Measurements from ENCODE around the gene PRR15L. TPM values are rescaled to one million over a fixed set of nuclear protein-coding genes. Genes with fewer than 3 reads are reported as not detected.
A peak's percentile ranks its signal among the peaks of the same experiment; 100 is the strongest.
"Not testable (repeated sequence)": the region's sequence is repeated elsewhere in the genome, so short reads cannot be mapped to it uniquely, and the experiment has no call there.

Gene PRR15L
- total RNA-seq, result not detected
- total RNA-seq, result 0 reads per million in 2 donors

- Mint-ChIP-seq H3K36me3 (ENCODE audit: low read depth) (no peaks in the 10 kb centered on the region), H3K27ac (no peak within 1 kb of the TSS)
- no peak for ATAC-seq
These were observed at the start of gene PRR15L for GRCh38 chr17:47957591-47958490. TSS of gene PRR15L (minus strand) at chr17:47957883. CDS start at chr17:47953234, 4,649 bp downstream.

DNA sequence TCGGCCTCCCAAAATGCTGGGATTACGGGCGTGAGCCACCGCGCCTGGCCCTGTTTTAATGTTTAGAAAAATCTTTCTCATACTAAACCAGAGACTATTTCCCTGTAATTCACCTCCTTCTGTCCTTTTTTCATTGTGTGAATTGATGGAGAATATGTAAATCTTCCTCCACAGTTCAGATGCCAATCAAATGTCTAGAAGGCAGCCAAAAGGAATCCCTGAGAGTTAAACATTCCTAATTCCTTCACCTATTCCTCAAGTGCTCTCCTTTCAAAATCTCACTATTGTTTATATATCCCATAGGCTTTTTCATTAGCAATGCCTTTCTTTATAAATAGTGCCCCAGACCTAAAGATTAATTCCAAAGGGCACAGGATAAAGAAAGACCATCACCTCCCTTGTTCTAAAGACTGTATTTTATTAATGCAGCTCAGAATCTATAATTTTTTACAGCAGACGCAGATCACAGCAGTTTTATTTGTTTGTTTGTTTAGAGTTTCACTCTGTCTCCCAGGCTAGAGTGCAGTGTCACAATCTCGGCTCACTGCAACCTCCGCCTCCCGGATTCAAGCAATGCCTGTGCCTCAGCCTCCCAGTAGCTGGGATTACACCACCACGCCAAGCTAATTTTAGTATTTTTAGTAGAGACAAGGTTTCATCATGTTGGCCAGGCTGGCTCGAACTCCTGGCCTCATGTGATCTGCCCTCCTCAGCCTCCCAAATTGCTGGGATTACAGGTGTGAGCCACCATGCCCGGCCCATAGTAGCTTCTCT lies 49.4 kb upstream of the PRR15L start:
- no peak for ATAC-seq
- peaks cover 8% of the 10 kb centered on the region for H3K36me3 Mint-ChIP-seq (ENCODE audit: low read depth)
- H3K9me3 ChIP-seq (ENCODE audit: control insufficient read depth, low read length, poor library complexity, severe bottlenecking), result no peaks in the 10 kb centered on the region
- DNase-seq, result no peak
- H3K27me3 Mint-ChIP-seq, result peaks cover 62% of the 10 kb centered on the region
- H3K4me1 Mint-ChIP-seq, result peaks cover 15% of the 10 kb centered on the region
- H3K4me3 Mint-ChIP-seq, result no peak overlapping the region
- no peak overlapping the region for H3K27ac Mint-ChIP-seq

More at GRCh38 chr17:47957591-47958490, at the start of gene PRR15L:
- no peak within 1 kb of the TSS for H3K4me3 Mint-ChIP-seq
- H3K9me3 ChIP-seq (ENCODE audit: control insufficient read depth, low read length, poor library complexity, severe bottlenecking), result no peaks in the 10 kb centered on the region
- no peaks in the 10 kb centered on the region for H3K27me3 Mint-ChIP-seq
- H3K4me1 Mint-ChIP-seq, result no peaks in the 10 kb centered on the region
- DNase-seq, result no peak

GRCh38 chr17:48004983-48005382 lies 47.3 kb upstream of the PRR15L start:
- Mint-ChIP-seq H3K27me3 (peaks cover 43% of the 10 kb centered on the region), H3K36me3 (ENCODE audit: low read depth) (peaks cover 6% of the 10 kb centered on the region), H3K4me3 (no peak overlapping the region), H3K4me1 (peaks cover 4% of the 10 kb centered on the region), H3K27ac (peak overlapping the region; percentile 27)
- no peak for DNase-seq
- H3K9me3 ChIP-seq (ENCODE audit: control insufficient read depth, low read length, poor library complexity, severe bottlenecking), result no peaks in the 10 kb centered on the region
- ATAC-seq, result no peak

DNA sequence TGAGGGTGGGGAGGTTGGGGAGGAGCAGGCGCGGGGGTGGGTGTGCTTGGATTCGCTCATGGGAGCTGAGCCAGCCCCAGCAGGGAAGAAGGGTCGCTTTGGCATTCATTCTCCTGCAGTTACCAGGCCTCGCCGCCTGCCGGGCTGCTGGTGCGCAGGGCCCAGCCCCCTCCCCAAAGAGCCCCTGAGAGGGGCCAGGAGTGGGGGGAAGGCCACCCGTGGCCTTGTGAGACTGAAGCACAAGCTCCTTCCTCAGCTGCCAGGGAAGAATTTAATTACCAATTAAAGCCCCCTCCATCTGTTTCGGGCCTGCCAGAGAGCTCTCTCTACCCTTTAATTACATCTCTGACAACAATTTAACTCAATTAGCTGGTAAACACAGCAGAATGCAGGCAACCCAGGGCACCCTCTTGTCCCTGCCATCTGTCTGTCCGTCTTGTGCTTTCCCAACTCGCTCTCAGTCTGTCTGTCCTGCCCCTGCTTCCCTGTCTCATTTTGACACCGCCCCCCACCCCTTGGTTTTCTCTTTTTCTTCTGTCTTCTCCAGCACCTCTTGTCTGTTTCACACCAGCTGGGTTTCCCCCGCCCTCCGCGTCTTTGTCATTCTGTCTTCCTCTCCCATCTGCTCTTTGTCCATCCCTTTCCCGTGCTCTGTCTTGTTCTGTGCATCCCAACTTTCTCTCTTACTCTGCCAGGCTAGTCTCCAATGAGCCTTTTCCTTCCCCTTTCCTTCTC lies 45.9 kb upstream of the PRR15L start:
- no peaks in the 10 kb centered on the region for H3K9me3 ChIP-seq (ENCODE audit: control insufficient read depth, low read length, poor library complexity, severe bottlenecking)
- ATAC-seq (no peak), DNase-seq (no peak)
- H3K4me1 Mint-ChIP-seq, result peaks cover 4% of the 10 kb centered on the region
- H3K27me3 Mint-ChIP-seq, result peaks cover 33% of the 10 kb centered on the region
- no peak overlapping the region for H3K27ac Mint-ChIP-seq
- H3K36me3 Mint-ChIP-seq (ENCODE audit: low read depth), result peaks cover 6% of the 10 kb centered on the region
- H3K4me3 Mint-ChIP-seq, result no peak overlapping the region

DNA sequence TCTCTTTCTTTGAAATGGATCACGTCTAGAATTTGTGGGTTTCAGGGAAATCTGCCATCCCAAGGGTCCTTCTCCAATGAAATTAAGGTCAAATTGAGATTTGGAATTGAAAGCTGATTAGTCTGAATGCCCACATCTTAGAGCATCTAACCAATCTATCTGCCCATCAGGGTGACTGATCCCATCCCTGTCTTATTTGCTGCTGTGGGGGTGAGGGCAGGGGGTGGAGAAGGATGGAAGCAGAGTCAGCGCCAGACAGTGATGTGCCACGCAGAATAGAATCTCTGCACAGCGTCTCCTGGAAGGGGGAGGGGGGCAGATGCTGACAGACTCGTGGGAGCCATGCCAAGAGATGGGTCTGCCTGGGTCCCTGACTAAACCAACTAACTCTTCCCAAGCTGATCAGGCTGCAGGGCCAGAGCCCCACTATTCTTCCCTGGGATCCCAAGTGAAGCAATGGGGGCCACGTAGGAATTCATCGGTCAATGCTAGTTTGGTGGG lies 45.3 kb upstream of the PRR15L start:
- peaks cover 27% of the 10 kb centered on the region for H3K27me3 Mint-ChIP-seq
- ATAC-seq (no peak), DNase-seq (no peak)
- no peak overlapping the region for H3K27ac Mint-ChIP-seq
- H3K36me3 Mint-ChIP-seq (ENCODE audit: low read depth), result peaks cover 4% of the 10 kb centered on the region
- H3K9me3 ChIP-seq (ENCODE audit: control insufficient read depth, low read length, poor library complexity, severe bottlenecking), result no peaks in the 10 kb centered on the region
- peaks cover 4% of the 10 kb centered on the region for H3K4me1 Mint-ChIP-seq
- H3K4me3 Mint-ChIP-seq, result no peak overlapping the region

DNA sequence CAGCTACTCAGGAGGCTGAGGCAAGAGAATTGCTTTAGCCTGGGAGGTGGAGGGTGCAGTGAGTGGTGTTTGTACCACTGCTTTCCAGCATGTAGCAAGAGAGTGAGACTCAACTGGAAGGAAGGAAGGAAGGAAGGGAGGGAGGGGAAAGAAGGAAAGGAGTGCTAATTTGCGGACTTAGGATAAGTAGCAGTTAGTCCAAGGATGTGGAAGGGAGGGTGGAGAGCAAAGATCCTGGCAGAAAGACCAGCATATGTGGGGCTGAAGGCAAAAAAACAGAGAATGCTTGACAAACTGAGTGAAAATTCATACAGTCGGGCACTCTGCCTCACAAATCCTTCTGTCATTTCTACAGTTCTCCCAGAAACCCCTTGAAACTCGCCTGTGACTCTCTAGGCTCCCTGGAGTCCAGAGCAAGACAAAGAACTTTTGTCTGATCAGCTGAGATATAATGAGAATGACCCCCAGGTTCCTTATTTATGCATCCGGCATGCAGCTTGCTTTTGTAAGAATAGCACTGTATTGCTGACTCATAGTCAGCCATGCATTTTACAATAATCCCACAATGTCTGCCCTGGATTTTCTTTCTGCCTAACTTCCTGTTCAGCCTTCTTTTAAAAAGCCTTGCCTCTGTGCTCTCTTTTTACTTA lies 44.7 kb upstream of the PRR15L start:
- DNase-seq (no peak), ATAC-seq (no peak)
- no peak overlapping the region for H3K27ac Mint-ChIP-seq
- no peaks in the 10 kb centered on the region for H3K9me3 ChIP-seq (ENCODE audit: control insufficient read depth, low read length, poor library complexity, severe bottlenecking)
- peaks cover 4% of the 10 kb centered on the region for H3K4me1 Mint-ChIP-seq
- no peak overlapping the region for H3K4me3 Mint-ChIP-seq
- peaks cover 21% of the 10 kb centered on the region for H3K27me3 Mint-ChIP-seq
- peaks cover 4% of the 10 kb centered on the region for H3K36me3 Mint-ChIP-seq (ENCODE audit: low read depth)

- not testable (repeated sequence) for H3K9me3 ChIP-seq (ENCODE audit: control insufficient read depth, low read length, poor library complexity, severe bottlenecking); ATAC-seq; H3K36me3 Mint-ChIP-seq (ENCODE audit: low read depth); H3K4me1 Mint-ChIP-seq; DNase-seq; H3K4me3 Mint-ChIP-seq; H3K27ac Mint-ChIP-seq
- H3K27me3 Mint-ChIP-seq, result peaks cover 14% of the 10 kb centered on the region
These were observed 44.0 kb upstream of the PRR15L start for GRCh38 chr17:48001657-48002056.

DNA sequence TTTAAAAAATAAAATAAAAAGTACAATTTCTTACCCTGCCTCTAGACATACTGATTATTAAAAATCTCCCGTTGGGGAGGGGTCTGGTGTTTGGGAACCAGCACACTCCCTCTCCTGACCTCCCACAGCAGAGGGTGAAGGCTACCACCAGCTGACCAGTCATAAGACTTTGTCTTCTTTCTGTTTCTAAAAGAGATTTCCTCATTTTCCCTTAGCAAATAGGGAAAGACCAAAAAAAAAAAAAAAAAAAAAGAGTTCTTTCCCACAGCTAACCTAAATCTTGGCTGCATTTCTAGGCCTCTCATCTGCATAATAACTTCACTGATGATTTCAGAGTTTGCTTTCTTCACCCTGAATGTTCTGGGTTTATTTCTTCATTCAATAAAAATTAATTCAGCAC lies 43.5 kb upstream of the PRR15L start:
- Mint-ChIP-seq H3K4me1 (peaks cover 4% of the 10 kb centered on the region), H3K27ac (no peak overlapping the region), H3K36me3 (ENCODE audit: low read depth) (peaks cover 4% of the 10 kb centered on the region), H3K4me3 (no peak overlapping the region), H3K27me3 (peaks cover 17% of the 10 kb centered on the region)
- ATAC-seq (no peak), DNase-seq (no peak)
- no peaks in the 10 kb centered on the region for H3K9me3 ChIP-seq (ENCODE audit: control insufficient read depth, low read length, poor library complexity, severe bottlenecking)

DNA sequence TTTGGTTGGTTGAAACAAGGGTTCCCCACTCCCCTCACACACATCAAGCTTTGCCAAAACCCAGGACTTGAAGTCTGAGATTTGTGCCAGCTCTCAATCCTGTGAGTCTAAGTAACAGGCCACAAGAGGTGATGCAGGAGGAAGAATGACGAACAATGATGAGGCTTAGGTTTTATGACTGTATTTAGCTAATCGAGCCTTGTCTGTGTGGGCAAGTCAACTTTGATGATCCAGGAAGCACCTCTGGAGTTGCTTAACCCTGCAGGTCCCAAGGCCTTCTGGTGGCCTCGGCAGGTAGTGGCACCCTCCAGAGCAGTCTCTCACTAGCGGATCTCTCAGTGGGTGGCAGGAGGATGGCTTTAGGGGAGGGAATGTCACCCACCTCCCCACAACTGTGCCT lies 41.9 kb upstream of the PRR15L start:
- H3K4me1 Mint-ChIP-seq, result peaks cover 4% of the 10 kb centered on the region
- H3K36me3 Mint-ChIP-seq (ENCODE audit: low read depth), result peaks cover 4% of the 10 kb centered on the region
- ATAC-seq (peak; percentile 58), DNase-seq (no peak)
- no peak overlapping the region for H3K4me3 Mint-ChIP-seq
- H3K27me3 Mint-ChIP-seq, result peaks cover 19% of the 10 kb centered on the region
- no peak overlapping the region for H3K27ac Mint-ChIP-seq
- H3K9me3 ChIP-seq (ENCODE audit: control insufficient read depth, low read length, poor library complexity, severe bottlenecking), result no peaks in the 10 kb centered on the region

DNA sequence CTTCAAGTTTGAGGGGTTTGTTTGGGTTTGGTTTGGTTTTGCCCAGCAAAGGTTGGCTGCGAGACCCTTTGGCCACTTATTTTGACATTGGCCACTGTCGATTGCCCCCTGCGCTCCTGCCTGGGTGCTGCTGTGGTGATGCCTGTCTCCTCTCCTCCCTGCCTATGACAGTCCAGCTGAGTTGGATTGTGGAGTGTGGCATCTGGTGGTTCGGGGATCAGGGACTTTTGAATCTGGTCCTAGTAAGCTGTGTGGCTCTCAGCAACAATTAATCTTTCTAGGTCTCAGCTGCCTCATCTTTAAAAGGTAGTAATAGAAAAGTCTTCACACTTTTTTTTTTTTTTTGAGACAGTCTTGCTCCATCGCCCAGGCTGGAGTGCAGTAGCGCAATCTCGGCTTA lies 40.4 kb upstream of the PRR15L start:
- Mint-ChIP-seq H3K27ac (no peak overlapping the region), H3K4me3 (no peak overlapping the region), H3K4me1 (no peaks in the 10 kb centered on the region), H3K27me3 (peaks cover 14% of the 10 kb centered on the region), H3K36me3 (ENCODE audit: low read depth) (no peaks in the 10 kb centered on the region)
- H3K9me3 ChIP-seq (ENCODE audit: control insufficient read depth, low read length, poor library complexity, severe bottlenecking), result no peaks in the 10 kb centered on the region
- ATAC-seq, result no peak
- DNase-seq, result no peak

DNA sequence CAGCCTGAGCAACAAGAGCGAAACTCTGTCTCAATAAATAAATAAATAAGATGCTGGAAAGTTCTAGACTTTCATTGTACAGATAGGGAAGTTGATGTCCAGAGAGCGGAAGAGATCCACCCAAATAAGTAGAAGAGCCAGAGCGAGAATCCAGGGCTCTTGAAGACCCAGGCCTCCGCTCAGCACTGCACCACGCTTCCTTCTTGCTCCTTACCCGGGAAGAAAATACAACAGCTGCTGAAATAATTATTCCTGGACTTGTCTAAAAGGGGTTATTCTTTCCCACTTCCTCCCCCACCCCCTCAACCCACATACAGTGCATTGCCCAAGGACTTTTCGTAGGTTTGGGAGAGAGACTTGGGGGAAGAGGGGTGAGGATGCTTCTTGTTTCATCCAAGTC lies 39.9 kb upstream of the PRR15L start:
- no peaks in the 10 kb centered on the region for H3K36me3 Mint-ChIP-seq (ENCODE audit: low read depth)
- no peak for ATAC-seq

DNA sequence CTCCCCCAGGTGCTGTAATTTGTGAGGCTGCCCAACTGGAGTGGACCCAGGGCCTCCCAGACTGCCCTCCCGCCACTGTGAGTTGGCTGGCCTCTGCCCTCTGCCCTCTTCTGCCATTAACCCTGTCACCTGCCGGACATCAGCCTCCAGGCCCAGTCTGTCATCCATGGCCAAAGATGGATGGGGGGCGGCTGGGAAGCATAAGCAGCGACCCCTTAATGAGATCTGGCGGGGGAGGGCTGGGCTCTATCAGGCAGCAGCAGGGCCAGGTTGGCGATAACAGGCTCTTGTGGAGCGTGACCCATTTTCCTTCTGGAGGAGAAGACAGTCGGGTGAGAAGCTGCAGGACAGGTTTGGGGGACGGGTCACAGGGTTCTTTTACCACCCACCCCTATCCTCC lies 38.5 kb upstream of the PRR15L start:
- no peak overlapping the region for H3K27ac Mint-ChIP-seq
- ATAC-seq, result no peak

More for the DNA sequence above, 39.9 kb upstream of the PRR15L start:
- no peak for DNase-seq
- Mint-ChIP-seq H3K4me3 (no peak overlapping the region), H3K4me1 (no peaks in the 10 kb centered on the region), H3K27me3 (peaks cover 14% of the 10 kb centered on the region), H3K27ac (no peak overlapping the region)
- H3K9me3 ChIP-seq (ENCODE audit: control insufficient read depth, low read length, poor library complexity, severe bottlenecking), result no peaks in the 10 kb centered on the region

More for the DNA sequence above, 38.5 kb upstream of the PRR15L start:
- no peak overlapping the region for H3K4me3 Mint-ChIP-seq
- H3K36me3 Mint-ChIP-seq (ENCODE audit: low read depth), result no peaks in the 10 kb centered on the region
- H3K9me3 ChIP-seq (ENCODE audit: control insufficient read depth, low read length, poor library complexity, severe bottlenecking), result no peaks in the 10 kb centered on the region
- no peaks in the 10 kb centered on the region for H3K4me1 Mint-ChIP-seq
- DNase-seq, result no peak
- peaks cover 14% of the 10 kb centered on the region for H3K27me3 Mint-ChIP-seq

All from T-helper 17 cell (primary cell).